ENCODE results near the gene LSM4.

- TF ChIP-seq RCOR1 (IDR thresholded peaks at IDR 0.05; ENCODE audit: insufficient replicate concordance, low read length) (no peak), CTCF (conservative IDR thresholded peaks at IDR 0.05; ENCODE audit: low read depth, low read length) (no peak), CEBPB (IDR thresholded peaks at IDR 0.05; ENCODE audit: low read depth, low read length) (no peak), MXI1 (IDR thresholded peaks at IDR 0.05; ENCODE audit: borderline replicate concordance, low read depth, low read length) (no peak), MAFK (IDR thresholded peaks at IDR 0.05; ENCODE audit: low read depth, low read length) (no peak), MAZ (IDR thresholded peaks at IDR 0.05; ENCODE audit: borderline replicate concordance, low read depth, low read length) (no peak), RAD21 (IDR thresholded peaks at IDR 0.05; ENCODE audit: low read length) (no peak), USF2 (IDR thresholded peaks at IDR 0.05; ENCODE audit: low read depth, low read length) (no peak), POLR2A (IDR thresholded peaks at IDR 0.05; ENCODE audit: low read depth, low read length) (no peak), BHLHE40 (IDR thresholded peaks at IDR 0.05; ENCODE audit: low read depth, low read length) (no peak), SMC3 (IDR thresholded peaks at IDR 0.05; ENCODE audit: low read depth, low read length) (no peak)
These were observed 52.5 kb downstream of the LSM4 start for GRCh38 chr19:18270326-18270725.

Measured in IMR-90 (cell line).